A673 (cell line): ENCODE data around the gene UNC13B. TPM values are rescaled to one million over a fixed set of nuclear protein-coding genes. Genes with fewer than 3 reads are reported as not detected.

ENCODE experiments used
- BruUV-seq: library from RNA; stranded (reverse); fragments of 400-500 nt; replicated peaks from 2 replicates; lab custom pipeline; 2021; lab: Mats Ljungman, UMichigan
- CTCF ChIA-PET: fragments of 300-600 bp; sonication (Branson Sonifier 250); formaldehyde crosslinking; loops from one replicate; lab custom pipeline; 2022; ENCODE audit warnings: antibody characterized with exemption; lab: Charles Lee
- POLR2A ChIA-PET: fragments of 300-600 bp; sonication (Branson Sonifier 250); formaldehyde crosslinking; loops from one replicate; lab custom pipeline; 2022; ENCODE audit warnings: antibody characterized with exemption; ENCODE audit not compliant: low non-redundant PET; lab: Charles Lee
- DNase-seq: peaks from one replicate; pipeline ENCODE4 v3.0.0-alpha.2; 2015; ENCODE audit warnings: low spot score
- H3K27ac ChIP-seq: fragments of 200-600 bp; sonication (generic); 2 replicates; pipeline ENCODE4 v1.5.1; 2016; ENCODE audit warnings: mixed run types, low read depth, mild to moderate bottlenecking, mixed read lengths, antibody characterized with exemption, low read length; ENCODE audit not compliant: poor library complexity, severe bottlenecking
- H3K27me3 ChIP-seq: fragments of 200-600 bp; sonication (generic); replicated peaks from 2 replicates; pipeline ENCODE4 v1.6.1; 2017; ENCODE audit warnings: mixed run types, low read depth, mild to moderate bottlenecking, mixed read lengths, antibody characterized with exemption, low read length; ENCODE audit not compliant: insufficient read depth, poor library complexity
- H3K36me3 ChIP-seq: fragments of 200-600 bp; sonication (generic); 2 replicates; pipeline ENCODE4 v1.6.1; 2016; ENCODE audit warnings: mixed run types, mild to moderate bottlenecking, mixed read lengths, antibody characterized with exemption, low read length; ENCODE audit not compliant: insufficient read depth, poor library complexity, severe bottlenecking
- H3K4me1 ChIP-seq: fragments of 200-600 bp; sonication (generic); 2 replicates; pipeline ENCODE4 v1.6.1; 2017; ENCODE audit warnings: mixed run types, mild to moderate bottlenecking, mixed read lengths, antibody characterized with exemption, low read length; ENCODE audit not compliant: insufficient read depth, poor library complexity, severe bottlenecking
- H3K4me3 ChIP-seq: fragments of 200-600 bp; sonication (generic); 2 replicates; pipeline ENCODE4 v1.5.1; 2016; ENCODE audit warnings: low read depth, mixed run types, mild to moderate bottlenecking, mixed read lengths, low read length; ENCODE audit not compliant: poor library complexity, severe bottlenecking
- H3K9me3 ChIP-seq: fragments of 200-600 bp; sonication (generic); 2 replicates; pipeline ENCODE4 v1.6.1; 2016; ENCODE audit warnings: mixed run types, low read depth, mild to moderate bottlenecking, mixed read lengths, antibody characterized with exemption, low read length; ENCODE audit not compliant: poor library complexity, severe bottlenecking
- CTCF ChIP-seq: fragments of 300-800, 200-600 bp; sonication (generic); conservative IDR thresholded peaks from 2 replicates; pipeline ENCODE4 v1.5.1; 2017; ENCODE audit warnings: low read depth, mild to moderate bottlenecking, antibody characterized with exemption, low read length, moderate library complexity, mixed read lengths
- EZH2 ChIP-seq: fragments of 200-600 bp; sonication (generic); IDR thresholded peaks from 2 replicates; pipeline ENCODE4 v1.6.1; 2017; ENCODE audit warnings: borderline replicate concordance, low read depth, mild to moderate bottlenecking, mixed read lengths, antibody characterized with exemption, low read length; ENCODE audit not compliant: poor library complexity, severe bottlenecking
- intact Hi-C: fragments of 100-400 bp; cut with micrococcal nuclease; formaldehyde crosslinking; loops from one replicate; pipeline ENCODE4 v1.10.0; 2022; ENCODE audit not compliant: unreplicated experiment
- total RNA-seq: library from RNA; stranded (reverse); gene quantifications from 2 replicates; pipeline ENCODE4 v1.2.3, GENCODE V29; 2021

UNC13B gene
- total RNA-seq, 1 experiment from 2014 or later: 19.8 TPM

- no peaks in the 10 kb centered on the region for H3K27me3 ChIP-seq
- H3K36me3 ChIP-seq: no peaks in the 10 kb centered on the region
- H3K27ac ChIP-seq: no peak overlapping the region
- CTCF ChIA-PET: no interaction called here
- intact Hi-C loops: no loop called here
- H3K4me1 ChIP-seq: no peaks in the 10 kb centered on the region
- no peak overlapping the region for H3K4me3 ChIP-seq
- TF ChIP-seq CTCF: no peak
- no peak for TF ChIP-seq EZH2
- BruUV-seq: no TSS peak
- DNase-seq: no peak
- POLR2A ChIA-PET: no interaction called here
- H3K9me3 ChIP-seq: no peaks in the 10 kb centered on the region
Measured at GRCh38 chr9:35357826-35358225, 196.0 kb downstream of the UNC13B start.

GRCh38 chr9:35364817-35365585 lies 203.2 kb downstream of the UNC13B start:
- POLR2A ChIA-PET: no interaction called here
- CTCF ChIA-PET: no interaction called here
- intact Hi-C loops: no loop called here
- Histone ChIP-seq H3K27ac (no peak overlapping the region), H3K27me3 (no peaks in the 10 kb centered on the region), H3K4me3 (no peak overlapping the region), H3K36me3 (no peaks in the 10 kb centered on the region), H3K9me3 (no peaks in the 10 kb centered on the region), H3K4me1 (no peaks in the 10 kb centered on the region)
- DNase-seq: no peak
- TF ChIP-seq CTCF: no peak
- TF ChIP-seq EZH2: no peak
- BruUV-seq: no TSS peak

GRCh38 chr9:35366627-35367026 lies 204.8 kb downstream of the UNC13B start:
- no peak for TF ChIP-seq EZH2
- no peak for TF ChIP-seq CTCF
- CTCF ChIA-PET: no interaction called here
- Histone ChIP-seq H3K27me3 (no peaks in the 10 kb centered on the region), H3K4me1 (no peaks in the 10 kb centered on the region), H3K4me3 (no peak overlapping the region), H3K27ac (no peak overlapping the region), H3K9me3 (no peaks in the 10 kb centered on the region), H3K36me3 (no peaks in the 10 kb centered on the region)
- intact Hi-C loops: no loop called here
- POLR2A ChIA-PET: no interaction called here
- no TSS peak for BruUV-seq
- DNase-seq: no peak
